GM12873 (cell line): ENCODE results near the gene INF2.

Experiments used
- CTCF ChIP-seq: IDR thresholded peaks from 2 replicates; pipeline ENCODE4 v1.5.1; 2012; ENCODE audit warnings: low read depth, mild to moderate bottlenecking, moderate library complexity, low read length, control low read depth; ENCODE audit not compliant: insufficient read depth; ENCODE audit errors: missing control alignments

INF2 gene

GRCh38 chr14:104698688-104699425, 9.4 kb downstream of the INF2 start:
- TF ChIP-seq CTCF, result no peak

- no peak for TF ChIP-seq CTCF
These were observed 10.0 kb downstream of the INF2 start for GRCh38 chr14:104699426-104699748.

GRCh38 chr14:104700225-104700651, 10.8 kb downstream of the INF2 start:
- no peak for TF ChIP-seq CTCF

GRCh38 chr14:104700747-104701217, 11.4 kb downstream of the INF2 start:
- TF ChIP-seq CTCF, result no peak

- TF ChIP-seq CTCF, result no peak
These were observed 12.1 kb downstream of the INF2 start for GRCh38 chr14:104701383-104702076.

- TF ChIP-seq CTCF, result no peak
These were observed 12.7 kb downstream of the INF2 start for GRCh38 chr14:104702106-104702505.

GRCh38 chr14:104702673-104703072, 13.3 kb downstream of the INF2 start:
- TF ChIP-seq CTCF, result no peak
